ENCODE data around the gene ARID1B. TPM values are rescaled to one million over a fixed set of nuclear protein-coding genes. Genes with fewer than 3 reads are reported as not detected.

The ARID1B gene
- total and polyA plus RNA-seq, 2 donors (not counting 1 experiment from before 2014, with no cell fraction given), result 47.2 to 280 TPM

DNA sequence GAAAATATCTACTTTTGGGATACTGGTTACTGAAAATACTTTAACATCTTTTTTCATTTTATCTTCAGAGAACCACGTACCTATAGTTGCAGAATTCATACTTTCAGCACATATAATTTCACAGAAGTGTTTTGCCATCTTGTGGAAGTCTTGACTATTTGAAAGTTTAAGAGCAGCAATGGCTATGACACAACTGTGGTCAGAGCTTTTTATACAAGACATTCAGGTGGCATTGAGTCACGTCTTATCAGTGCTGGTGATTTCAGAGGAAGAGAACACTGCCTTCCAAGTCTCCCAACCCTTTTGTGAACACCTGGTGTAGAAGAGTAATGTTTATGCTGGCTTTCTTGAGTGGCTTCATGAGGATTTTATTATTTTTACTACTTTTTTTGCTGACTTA lies 171.6 kb downstream of the ARID1B start:
- Histone ChIP-seq H2AFZ (ENCODE audit: insufficient read depth, low read depth, low read length, poor library complexity, severe bottlenecking) (no peak overlapping the region), H3K36me3 (replicated peaks in 1 of 2; ENCODE audit: control extremely low read depth in 1 of 2, control insufficient read depth in 1 of 2, extremely low read depth in 1 of 2, insufficient read depth in 2 of 2, low read length in 1 of 2) (no peaks in the 10 kb centered on the region), H3K9ac (ENCODE audit: low read length) (no peak overlapping the region), H3K4me3 (ENCODE audit: control extremely low read depth in 1 of 5, extremely low read depth in 1 of 5, insufficient read depth in 1 of 5, low read depth in 2 of 5, low read length in 4 of 5) (no peak overlapping the region), H3K4me2 (replicated peaks; ENCODE audit: low read depth, low read length, poor library complexity, severe bottlenecking) (no peak overlapping the region), H3K9me3 (ENCODE audit: control extremely low read depth in 1 of 3, control insufficient read depth in 2 of 3, insufficient read depth in 1 of 3, low read length in 2 of 3) (no peaks in the 10 kb centered on the region), H4K20me1 (ENCODE audit: control insufficient read depth, insufficient read depth, low read length, poor library complexity, severe bottlenecking) (peaks cover 79% of the 10 kb centered on the region), H3K4me1 (ENCODE audit: control insufficient read depth in 2 of 2, insufficient read depth in 2 of 2, low read length in 2 of 2) (peaks cover 27 to 38% of the 10 kb centered on the region in 2 donors), H3K27ac (ENCODE audit: low read length in 2 of 2) (peak overlapping the region in 1 of 2 donors; percentile 47), H3K27me3 (replicated peaks in 1 of 4; ENCODE audit: control extremely low read depth in 1 of 4, control insufficient read depth in 3 of 4, insufficient read depth in 4 of 4, low read length in 3 of 4) (no peaks in the 10 kb centered on the region), H3K79me2 (ENCODE audit: control insufficient read depth, insufficient read depth, low read length) (peaks cover 99% of the 10 kb centered on the region)
- WGBS (ENCODE audit: insufficient coverage), result no CpG with 5 or more reads among the region's 2 CpGs
- Mint-ChIP-seq H3K27ac (no peak overlapping the region), H3K4me1 (peaks cover 64% of the 10 kb centered on the region), H3K4me3 (no peak overlapping the region), H3K27me3 (no peaks in the 10 kb centered on the region), H3K9me3 (ENCODE audit: insufficient read depth) (no peaks in the 10 kb centered on the region)
- DNase-seq (no peak), ATAC-seq (ENCODE audit: low read depth) (no peak)
- intact Hi-C loops (cut with micrococcal nuclease), result no loop called here
- TF ChIP-seq CTCF (IDR thresholded peaks at IDR 0.05) (no peak), EZH2 (IDR thresholded peaks at IDR 0.05; ENCODE audit: borderline replicate concordance, insufficient read depth, low read depth, low read length, poor library complexity, severe bottlenecking) (no peak)
- ChIA-PET CTCF (interaction anchor here (1.5 kb wide), 1 partner anchor 72 kb away, joined by 4 read pairs; no protein-coding TSS in a partner anchor), POLR2A (no interaction called here)

- 100% methylated on average over 1 of the region's 2 CpGs for WGBS (ENCODE audit: insufficient coverage)
- DNase-seq, result no peak
- peaks cover 99% of the 10 kb centered on the region for H3K79me2 ChIP-seq (ENCODE audit: control insufficient read depth, insufficient read depth, low read length)
- Mint-ChIP-seq H3K27ac (no peak overlapping the region), H3K27me3 (no peaks in the 10 kb centered on the region), H3K9me3 (ENCODE audit: insufficient read depth) (no peaks in the 10 kb centered on the region), H3K4me3 (no peak overlapping the region), H3K4me1 (peaks cover 61% of the 10 kb centered on the region)
- H3K27ac ChIP-seq (ENCODE audit: low read length in 2 of 2), result no peak overlapping the region
- peaks cover 74% of the 10 kb centered on the region for H4K20me1 ChIP-seq (ENCODE audit: control insufficient read depth, insufficient read depth, low read length, poor library complexity, severe bottlenecking)
- H2AFZ ChIP-seq (ENCODE audit: insufficient read depth, low read depth, low read length, poor library complexity, severe bottlenecking), result no peak overlapping the region
- peaks cover 27 to 42% of the 10 kb centered on the region in 2 donors for H3K4me1 ChIP-seq (ENCODE audit: control insufficient read depth in 2 of 2, insufficient read depth in 2 of 2, low read length in 2 of 2)
- CTCF ChIA-PET, result no interaction called here
- no peaks in the 10 kb centered on the region for H3K9me3 ChIP-seq (ENCODE audit: control extremely low read depth in 1 of 3, control insufficient read depth in 2 of 3, insufficient read depth in 1 of 3, low read length in 2 of 3)
- H3K4me2 ChIP-seq (replicated peaks; ENCODE audit: low read depth, low read length, poor library complexity, severe bottlenecking), result no peak overlapping the region
- POLR2A ChIA-PET, result no interaction called here
- no peaks in the 10 kb centered on the region for H3K27me3 ChIP-seq (replicated peaks in 1 of 4; ENCODE audit: control extremely low read depth in 1 of 4, control insufficient read depth in 3 of 4, insufficient read depth in 4 of 4, low read length in 3 of 4)
- intact Hi-C loops (cut with micrococcal nuclease), result no loop called here
- no peak overlapping the region for H3K9ac ChIP-seq (ENCODE audit: low read length)
- H3K4me3 ChIP-seq (ENCODE audit: control extremely low read depth in 1 of 5, extremely low read depth in 1 of 5, insufficient read depth in 1 of 5, low read depth in 2 of 5, low read length in 4 of 5), result no peak overlapping the region
- TF ChIP-seq EZH2 (IDR thresholded peaks at IDR 0.05; ENCODE audit: borderline replicate concordance, insufficient read depth, low read depth, low read length, poor library complexity, severe bottlenecking) (no peak), CTCF (IDR thresholded peaks at IDR 0.05) (no peak)
- H3K36me3 ChIP-seq (replicated peaks in 1 of 2; ENCODE audit: control extremely low read depth in 1 of 2, control insufficient read depth in 1 of 2, extremely low read depth in 1 of 2, insufficient read depth in 2 of 2, low read length in 1 of 2), result no peaks in the 10 kb centered on the region
- ATAC-seq (ENCODE audit: low read depth), result no peak
These were observed 172.2 kb downstream of the ARID1B start for GRCh38 chr6:156949376-156949775.
